Mammary epithelial cell (primary cell): ENCODE measurements around the gene MGAT5.

ENCODE experiments used
- EZH2 ChIP-seq: IDR thresholded peaks from 2 replicates; pipeline ENCODE4 v1.6.1; 2012; ENCODE audit warnings: low read length, inconsistent platforms, borderline replicate concordance
- TF ChIP-seq, protein P1 (sequence below), 2 donors: IDR thresholded peaks in 1 of 2; conservative IDR thresholded peaks in 1 of 2; 2 replicates each; pipeline ENCODE4 v1.5.1; 2011 to 2012; ENCODE audit warnings: inconsistent platforms in 2 of 2, low read length in 2 of 2, mild to moderate bottlenecking in 2 of 2, control low read depth in 1 of 2, low read depth in 1 of 2; ENCODE audit not compliant: insufficient read depth in 1 of 2; ENCODE audit errors: extremely low read depth in 1 of 2

DNA sequence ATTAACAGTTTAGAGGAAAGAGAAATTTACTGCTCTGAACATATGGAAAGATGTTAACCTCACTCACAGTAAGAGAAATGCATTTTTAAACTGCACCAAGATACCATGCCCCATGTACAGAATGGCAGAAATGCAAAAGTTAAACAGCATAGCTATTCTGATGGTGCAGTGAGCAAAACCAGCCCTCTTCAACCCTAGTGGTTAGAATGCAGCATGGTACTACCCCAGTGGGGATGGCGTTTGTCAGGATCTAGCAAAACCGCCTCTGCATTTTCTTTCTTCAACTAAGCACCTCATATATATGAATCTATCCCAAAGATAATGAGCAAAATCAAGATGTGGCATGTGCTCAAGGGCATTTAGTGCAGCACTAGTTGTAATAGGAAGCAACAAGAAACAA, 98.0 kb downstream of the MGAT5 start:
- TF ChIP-seq, protein P1, sequence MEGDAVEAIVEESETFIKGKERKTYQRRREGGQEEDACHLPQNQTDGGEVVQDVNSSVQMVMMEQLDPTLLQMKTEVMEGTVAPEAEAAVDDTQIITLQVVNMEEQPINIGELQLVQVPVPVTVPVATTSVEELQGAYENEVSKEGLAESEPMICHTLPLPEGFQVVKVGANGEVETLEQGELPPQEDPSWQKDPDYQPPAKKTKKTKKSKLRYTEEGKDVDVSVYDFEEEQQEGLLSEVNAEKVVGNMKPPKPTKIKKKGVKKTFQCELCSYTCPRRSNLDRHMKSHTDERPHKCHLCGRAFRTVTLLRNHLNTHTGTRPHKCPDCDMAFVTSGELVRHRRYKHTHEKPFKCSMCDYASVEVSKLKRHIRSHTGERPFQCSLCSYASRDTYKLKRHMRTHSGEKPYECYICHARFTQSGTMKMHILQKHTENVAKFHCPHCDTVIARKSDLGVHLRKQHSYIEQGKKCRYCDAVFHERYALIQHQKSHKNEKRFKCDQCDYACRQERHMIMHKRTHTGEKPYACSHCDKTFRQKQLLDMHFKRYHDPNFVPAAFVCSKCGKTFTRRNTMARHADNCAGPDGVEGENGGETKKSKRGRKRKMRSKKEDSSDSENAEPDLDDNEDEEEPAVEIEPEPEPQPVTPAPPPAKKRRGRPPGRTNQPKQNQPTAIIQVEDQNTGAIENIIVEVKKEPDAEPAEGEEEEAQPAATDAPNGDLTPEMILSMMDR (conservative IDR thresholded peaks at IDR 0.05 in 1 of 2, IDR thresholded peaks at IDR 0.05 in 1 of 2; ENCODE audit: extremely low read depth in 1 of 2, insufficient read depth in 1 of 2, low read depth in 1 of 2, low read length in 2 of 2): no peak
- TF ChIP-seq EZH2: no peak
